HUDEP-2 (cell line): ENCODE data around the gene RPP21.

Experiments used
- DNase-seq, 76 experiments: peaks; one replicate each; lab custom pipeline; 2025; ENCODE audit not compliant: unreplicated experiment in 76 of 76; lab: John Stamatoyannopoulos, UW

RPP21 gene

DNA sequence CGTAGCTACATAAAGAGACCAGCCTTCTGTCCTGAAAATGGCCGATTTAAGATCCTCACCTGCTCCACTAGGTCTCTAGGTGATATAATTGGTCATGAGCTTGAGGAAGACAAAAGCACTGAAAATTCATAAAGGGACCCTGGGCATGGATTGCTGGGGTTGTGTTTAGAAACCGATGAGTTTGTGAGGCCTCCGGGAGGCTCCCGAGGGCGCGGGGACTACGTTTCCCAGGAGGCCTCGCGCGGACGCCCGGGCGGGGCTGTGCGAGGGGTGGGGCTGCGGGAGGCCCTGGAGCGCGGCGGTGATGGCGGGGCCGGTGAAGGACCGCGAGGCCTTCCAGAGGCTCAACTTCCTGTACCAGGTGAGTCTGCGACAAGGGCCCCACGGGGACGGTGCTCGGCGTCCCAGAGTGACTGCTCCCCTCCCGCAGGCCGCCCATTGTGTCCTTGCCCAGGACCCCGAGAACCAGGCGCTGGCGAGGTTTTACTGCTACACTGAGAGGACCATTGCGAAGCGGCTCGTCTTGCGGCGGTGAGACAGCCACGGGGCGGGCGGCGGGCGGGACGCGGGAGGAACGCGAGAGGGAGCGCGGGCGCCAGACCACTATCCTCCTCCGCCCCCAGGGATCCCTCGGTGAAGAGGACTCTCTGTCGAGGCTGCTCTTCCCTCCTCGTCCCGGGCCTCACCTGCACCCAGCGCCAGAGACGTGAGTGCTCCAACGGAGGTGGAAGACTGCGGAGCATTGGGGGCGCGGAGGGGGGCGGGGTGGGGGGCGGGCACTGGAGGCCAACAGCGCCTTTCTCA is at the start of gene RPP21:
Gene RPP21 (plus strand): TSS at position 289 of the 804 bp plus-strand sequence. CDS start 16 bp downstream, at position 305.
- DNase-seq, result peak in 74 of 76 experiments; percentile 24 to 89 (median 77)

DNA sequence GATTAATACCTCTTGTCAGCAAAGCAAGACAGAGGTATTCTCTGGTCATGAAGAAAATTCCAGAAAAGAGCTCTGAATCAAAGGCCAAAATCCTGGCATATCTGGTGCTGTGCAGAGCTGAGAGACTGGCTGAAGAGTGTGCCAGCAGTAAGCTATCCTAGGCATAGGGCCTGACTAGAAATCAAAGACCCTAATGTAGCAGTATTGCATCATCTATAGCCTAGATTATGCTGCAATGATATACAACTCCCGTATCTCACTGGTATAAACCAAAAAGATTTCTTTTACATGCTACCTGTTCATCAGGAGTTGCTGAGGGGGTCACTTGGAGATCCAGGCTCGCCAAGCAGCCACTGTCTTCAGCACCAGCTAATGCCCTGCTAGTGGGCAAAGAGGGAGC is 49.1 kb upstream of the RPP21 start:
- DNase-seq, result no peak

DNA sequence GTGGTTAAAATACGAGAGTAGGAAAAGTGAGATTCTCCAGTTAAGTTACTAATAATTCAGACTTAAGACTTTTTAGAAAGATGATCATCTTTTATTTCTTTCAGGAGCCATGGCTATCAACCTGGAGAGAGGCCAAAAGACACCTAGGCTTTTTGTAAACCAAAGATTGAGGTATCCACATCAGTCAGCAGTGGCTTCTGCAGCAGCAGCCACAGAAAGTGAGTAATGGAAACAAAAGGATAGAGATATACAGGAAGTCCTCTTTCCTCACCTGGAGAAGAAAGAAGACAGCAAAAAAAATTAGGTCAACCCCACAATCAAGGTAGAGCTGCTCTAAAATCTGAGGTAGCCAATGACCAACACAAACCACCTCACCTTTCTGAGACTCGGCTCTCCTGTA is 41.0 kb upstream of the RPP21 start:
- DNase-seq, result no peak

DNA sequence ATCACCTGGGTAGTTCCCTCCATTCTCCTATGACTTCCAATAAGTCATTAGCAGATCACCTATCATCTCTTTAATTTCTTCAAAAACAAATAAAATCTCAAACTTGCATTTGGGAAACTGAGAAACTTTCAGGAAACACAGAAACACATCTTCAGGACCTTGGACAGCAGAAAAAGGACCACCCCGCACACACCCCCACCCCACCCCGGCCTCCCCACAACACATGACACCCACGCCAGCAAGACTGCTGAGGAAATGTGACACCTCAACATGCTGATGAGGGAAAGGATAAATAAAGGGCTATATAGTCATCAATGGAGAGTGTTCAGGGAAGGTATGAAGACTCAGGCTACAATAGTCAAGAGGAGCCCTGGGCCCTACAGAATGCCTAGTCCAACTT is 33.9 kb upstream of the RPP21 start:
- DNase-seq, result no peak

DNA sequence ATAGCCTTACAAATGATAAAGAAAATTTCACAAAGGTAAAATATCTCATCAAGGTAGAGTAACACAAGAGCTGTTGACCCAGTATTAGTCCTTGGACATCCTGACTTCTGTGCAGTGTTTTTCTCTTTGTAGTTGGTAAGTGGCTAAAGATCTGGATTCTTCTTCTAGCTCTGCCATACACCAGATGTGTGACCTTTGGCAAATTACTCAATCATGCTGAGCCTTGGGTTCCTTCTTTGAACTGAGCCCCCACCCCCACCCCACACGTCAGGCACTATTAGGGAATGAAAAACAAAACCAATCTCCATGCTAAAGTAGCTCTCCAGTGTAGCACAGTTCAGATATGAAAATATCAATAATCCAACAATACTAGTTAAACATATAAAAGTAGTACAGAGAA is 33.3 kb upstream of the RPP21 start:
- DNase-seq, result no peak

DNA sequence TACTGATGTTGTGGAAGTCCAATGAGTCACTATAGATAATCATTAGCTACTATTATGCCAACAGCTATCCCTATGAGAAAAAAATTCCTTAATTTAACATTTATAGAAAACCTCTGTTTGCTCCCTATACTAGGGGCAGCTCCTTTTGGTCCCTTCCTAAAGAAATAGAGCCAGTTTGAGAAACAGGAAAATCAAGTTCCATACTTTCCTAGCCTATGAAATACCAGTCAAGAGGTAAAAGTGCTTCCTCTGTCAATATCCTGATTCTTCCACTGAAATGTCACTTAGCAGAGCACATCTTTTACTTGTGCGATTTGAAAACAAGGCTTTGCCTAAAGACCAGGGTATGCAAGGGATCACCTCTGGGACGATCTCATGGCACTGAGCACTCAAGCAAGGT is 32.7 kb upstream of the RPP21 start:
- DNase-seq, result no peak

DNA sequence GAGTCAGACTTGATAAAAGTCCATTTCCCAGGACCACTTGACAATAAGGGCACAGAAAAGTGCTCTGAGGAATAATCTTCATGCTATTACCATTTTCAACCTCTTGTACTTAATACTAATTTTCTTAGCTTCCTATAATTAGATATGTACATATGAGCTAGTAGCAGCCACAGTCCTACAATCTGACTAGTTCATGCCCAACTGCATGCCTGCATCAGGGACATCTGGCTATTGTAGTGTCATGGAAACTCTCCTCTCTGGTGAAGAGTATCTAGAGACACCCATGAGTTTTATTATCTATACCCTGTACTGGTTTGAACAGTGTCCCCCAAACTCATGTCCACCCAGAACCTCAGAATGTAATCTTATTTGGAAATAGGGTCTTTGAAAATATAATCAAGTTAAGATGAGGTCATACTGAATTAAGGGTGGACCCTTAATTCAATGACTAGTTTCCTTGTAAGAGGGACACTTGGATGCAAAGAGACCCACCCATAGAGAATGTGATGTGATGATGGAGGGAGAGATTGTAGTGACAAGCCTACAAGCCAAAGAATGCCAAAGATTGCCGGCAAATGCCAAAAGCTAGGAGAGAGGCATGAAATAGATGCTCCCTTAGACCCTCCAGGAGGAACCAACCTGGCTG is 32.2 kb upstream of the RPP21 start:
- no peak for DNase-seq

DNA sequence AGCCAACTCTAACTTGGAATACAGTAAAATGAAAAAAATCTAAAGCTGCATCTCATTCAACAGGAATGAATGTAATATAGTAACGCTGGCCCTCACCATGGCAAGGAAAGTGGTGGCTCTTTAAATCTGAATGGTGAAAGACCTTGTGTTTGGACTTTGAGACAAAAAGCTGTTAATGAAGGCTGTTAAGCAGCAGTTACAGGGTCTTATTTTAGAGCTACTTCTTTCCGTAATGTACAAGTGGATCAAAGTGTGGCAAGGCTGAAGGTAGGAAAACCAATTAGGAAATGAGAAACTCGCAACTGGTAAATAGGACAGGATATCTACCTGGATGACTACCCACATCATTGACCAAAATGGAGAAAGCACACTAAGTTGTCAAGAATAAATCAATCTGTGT is 29.8 kb upstream of the RPP21 start:
- no peak for DNase-seq

DNA sequence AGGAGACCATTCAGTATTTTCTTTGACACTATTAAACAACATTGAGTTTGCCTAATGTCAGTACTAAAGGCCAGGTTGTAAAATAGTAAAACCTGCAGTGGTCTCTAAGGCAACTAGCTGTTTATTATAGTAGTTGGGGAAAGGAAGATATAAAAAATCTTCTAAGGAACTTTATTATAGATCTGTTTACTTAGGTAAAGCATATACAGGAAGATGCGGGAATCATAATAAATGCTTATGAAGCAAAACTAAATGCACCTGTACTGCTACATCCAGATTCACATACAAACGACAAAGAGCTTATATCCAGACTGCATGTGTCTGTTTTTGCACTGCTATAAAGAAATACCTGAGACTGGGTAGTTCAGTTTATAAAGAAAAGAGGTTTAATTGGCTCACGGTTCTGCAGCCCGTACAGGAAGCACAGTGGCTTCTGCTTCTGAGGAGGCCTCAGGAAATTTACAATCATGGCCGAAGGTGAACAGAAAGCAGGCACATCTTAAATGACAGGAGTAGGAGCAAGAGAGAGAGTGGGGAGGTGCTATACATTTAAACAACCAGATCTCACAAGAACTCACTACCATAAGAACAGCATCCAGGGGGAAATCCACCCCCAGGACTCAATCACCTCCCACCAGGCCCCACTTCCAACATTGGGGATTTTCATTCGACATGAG is 26.9 kb upstream of the RPP21 start:
- no peak for DNase-seq

DNA sequence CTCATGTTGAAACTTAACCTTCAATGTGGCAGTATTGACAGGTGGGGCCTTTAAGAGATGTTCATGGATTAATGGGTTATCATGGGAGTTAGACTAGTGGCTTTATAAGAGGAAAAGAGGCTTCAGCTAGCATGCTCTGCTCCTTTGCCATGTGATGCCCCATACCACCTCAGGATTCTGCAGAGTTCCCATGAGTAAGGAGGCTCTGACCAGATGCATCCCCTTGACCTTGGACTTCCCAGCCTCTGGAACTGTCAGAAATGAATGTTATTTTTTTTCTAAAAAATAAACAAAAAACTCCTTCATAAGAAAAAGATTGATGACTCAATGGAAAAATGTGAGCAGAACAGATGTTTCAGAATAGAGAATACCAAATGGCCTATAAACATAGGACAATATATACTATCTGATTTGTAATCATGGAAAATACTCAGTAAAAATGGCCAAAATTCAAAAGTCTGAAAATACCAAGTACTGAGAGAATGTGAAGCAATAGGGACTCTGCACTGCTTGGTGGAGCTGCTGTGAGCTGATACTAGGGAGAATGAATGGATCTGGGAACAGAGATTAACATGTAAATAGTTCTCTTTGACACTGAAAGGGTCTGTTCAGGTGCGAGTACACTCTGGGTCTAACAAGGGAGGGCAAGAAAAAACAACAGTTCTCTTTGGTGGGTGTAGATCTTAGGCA is 25.7 kb upstream of the RPP21 start:
- DNase-seq, result no peak

DNA sequence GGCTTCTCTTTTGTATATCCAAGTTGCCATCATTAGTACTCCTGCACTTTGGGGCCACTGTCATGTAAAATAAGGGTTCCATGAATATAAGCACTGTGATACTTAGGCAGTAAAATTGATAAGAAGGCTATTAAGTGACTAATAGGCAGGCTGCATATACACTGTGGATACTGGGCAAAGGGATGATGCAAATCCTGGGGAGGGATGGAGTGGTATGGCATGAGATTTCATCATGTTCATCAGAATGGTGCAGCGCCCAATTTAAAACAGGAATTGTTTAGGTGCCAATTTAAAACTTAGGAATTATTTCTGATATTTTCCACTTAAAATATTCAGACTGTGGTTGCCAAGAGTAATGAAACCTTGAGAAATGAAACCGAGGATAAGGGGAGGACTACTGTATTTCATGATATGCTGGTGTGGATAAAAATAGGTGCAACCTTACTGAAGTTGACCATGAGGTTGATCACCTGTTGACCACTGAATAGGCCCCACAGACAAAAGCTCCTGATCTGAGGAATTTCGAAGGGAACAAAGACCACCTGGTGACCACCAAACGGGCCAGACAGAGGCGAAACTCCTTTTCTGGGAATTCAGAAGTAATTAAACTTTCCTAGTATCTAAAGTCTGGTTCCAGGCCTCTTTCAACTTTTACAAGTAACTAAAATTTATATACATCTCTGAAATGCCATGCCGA is 23.1 kb upstream of the RPP21 start:
- DNase-seq, result no peak

DNA sequence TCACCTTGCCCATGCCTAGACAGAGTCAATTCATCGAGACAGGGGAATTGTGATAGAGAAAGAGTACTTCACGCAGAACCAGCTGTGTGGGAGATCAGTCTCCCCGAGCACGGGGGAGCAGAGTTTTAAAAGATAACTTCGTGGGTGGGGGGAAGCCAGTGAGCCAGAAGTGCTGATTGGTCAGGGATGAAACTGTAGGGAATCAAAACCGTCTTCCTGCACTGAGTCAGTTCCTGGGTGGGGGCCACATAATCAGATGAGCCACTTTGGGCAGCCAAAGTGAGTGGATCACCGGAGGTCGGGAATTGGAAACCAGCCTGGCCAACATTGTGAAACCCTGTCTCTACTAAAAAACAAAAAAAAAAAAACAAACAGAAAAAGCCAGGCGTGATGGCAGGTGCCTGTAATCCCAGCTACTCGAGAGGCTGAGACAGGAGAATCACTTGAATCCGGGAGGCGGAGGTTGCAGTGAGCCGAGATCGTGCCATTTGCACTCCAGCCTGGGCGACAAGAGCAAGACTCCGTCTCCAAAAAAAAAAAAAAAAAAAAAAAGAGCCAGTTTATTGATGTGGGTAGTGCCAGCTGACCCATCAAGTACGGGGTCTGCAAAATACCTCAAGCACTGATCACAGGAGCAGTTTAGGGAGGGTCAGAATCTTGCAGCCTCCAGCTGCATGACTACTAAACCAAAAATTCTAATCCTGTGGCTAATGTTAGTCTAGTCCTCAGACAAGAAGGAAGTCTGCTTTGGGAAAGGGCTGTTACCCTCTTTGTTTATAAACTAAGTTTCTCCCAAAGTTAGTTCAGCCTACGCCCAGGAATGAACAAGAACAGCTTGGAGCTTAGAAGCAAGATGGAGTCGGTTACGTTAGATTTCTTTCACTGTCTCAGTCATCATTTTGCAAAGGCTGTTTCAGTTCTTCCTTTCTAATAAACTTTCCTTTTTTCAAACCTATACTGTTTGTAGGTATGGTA is 22.1 kb upstream of the RPP21 start:
- DNase-seq, result peak in 11 of 76 experiments; percentile 13 to 39 (median 26)

DNA sequence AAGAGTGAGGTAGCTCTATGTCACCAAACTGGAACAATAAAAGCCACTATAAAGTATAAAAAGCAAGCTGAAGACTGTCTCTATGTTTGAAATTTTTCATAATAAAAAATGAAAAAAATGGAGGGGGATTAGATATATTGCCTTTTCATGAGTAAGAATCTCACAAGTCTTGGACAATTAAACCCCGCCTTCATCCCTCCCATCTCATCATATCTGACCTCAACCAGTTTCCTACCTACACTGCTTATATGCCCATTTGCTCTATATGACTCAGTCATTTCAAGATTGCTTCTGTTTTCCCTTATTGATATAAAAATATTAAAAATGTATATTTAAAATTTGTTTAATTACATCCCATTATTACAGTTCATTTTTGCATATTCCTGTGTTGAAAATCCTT is 21.1 kb upstream of the RPP21 start:
- peak in 17 of 76 experiments; percentile 5 to 55 (median 22) for DNase-seq

DNA sequence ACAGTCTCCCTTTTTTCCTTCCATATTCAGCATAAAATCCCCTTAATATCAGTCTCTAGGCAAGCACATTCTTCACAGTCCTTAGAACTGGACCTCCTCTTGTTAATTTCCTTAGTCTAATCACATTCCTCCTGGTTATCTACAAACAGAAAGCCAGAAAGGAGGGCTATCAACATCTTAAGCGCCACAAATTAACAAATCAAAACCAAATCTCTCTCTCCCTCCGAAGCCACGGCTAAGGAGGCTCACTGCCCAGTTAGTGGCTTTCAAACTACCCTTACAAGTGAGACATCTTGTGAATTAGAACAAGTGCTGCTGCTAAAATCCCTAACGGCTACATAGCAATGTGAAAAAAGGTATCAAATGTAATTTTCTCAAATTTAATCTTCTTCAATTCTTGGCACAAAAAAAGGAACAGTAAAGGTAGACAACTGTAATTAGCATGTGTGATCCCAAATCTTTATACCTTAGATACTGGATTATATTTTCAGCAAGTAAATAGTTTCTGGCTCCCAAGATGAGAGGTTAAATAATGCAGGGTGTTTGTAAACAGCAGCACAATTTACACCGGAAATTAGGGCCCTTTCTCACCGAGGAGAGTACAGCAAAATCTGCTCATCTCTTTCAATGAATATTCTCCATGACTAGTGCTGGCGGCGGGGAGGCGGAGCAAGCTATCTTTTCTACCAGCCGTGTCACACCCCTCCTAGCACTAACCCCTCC is 19.6 kb upstream of the RPP21 start:
- DNase-seq, result peak in 52 of 76 experiments; percentile 19 to 84 (median 71)

DNA sequence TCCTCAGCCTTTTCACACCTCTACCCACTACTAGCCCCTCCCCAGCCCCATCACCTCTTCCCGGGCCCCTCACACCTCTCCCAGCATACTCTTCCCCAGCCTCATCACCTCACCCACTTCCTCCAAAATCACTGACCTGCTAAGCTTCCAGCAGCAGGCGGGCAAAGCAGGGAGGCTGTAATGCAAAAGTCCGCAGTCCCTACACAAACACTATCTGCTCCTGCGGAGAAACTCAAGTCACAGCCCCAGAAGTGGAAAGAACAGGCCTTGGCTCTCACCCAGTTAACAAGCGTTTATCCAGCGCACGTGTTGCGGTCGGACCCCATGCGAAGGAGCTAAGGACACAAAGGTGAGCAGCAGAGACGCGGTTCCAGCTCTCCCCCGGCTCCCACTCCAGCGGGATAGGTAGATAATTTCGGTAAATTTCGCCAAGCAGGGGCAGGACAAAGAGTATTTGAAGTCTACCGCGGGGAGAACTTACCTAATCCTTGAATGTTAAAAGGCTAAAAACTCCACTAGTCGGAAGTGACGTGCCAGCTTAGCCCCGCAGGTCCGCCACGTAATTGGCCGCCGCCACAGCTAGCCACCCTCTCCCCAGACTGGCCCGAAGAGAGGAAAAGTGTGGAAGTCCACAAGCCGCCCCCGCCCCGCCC is 19.0 kb upstream of the RPP21 start:
- DNase-seq, result peak in 68 of 76 experiments; percentile 23 to 99 (median 69)

DNA sequence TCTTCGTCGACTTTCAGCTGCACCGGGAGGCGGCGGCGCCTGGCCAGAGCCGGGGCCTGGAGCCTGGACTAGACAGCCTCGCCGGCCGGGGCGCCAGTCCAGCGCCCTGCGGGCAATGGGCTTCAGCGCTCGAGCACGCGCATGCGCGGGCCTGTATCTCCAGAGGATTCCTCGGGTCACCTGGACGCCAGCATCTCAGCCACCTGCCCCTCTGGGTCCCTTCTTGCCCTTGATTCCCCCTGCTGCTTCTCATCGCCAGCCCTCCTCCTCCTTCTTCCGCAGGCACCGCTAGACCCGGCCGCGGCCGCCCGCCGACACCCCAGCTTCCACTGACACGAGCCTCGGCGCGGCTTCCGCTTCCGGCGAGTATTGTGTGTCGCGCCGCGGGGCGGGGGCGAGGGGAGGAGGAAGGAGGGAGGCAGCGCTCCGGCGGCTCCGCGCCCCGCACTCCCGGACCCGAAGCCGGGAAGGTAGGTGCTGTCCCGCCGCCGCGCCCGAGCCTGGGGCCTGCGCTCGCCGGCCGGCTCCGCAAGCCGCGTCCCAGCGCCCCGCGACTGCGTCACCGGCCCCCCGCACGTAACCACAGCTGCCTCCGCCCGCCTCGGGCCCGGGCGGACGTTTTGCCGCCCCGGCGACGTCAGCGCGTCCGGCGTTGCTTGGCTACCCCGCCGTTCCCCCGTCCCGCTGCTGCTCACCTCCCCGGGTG is 18.3 kb upstream of the RPP21 start, which contains the start of gene TRIM39:
Gene TRIM39 (plus strand): TSS at position 402 of the 706 bp plus-strand sequence. CDS start 2,391 bp downstream, outside the sequence.
- peak in 73 of 76 experiments; percentile 25 to 99 (median 76) for DNase-seq

DNA sequence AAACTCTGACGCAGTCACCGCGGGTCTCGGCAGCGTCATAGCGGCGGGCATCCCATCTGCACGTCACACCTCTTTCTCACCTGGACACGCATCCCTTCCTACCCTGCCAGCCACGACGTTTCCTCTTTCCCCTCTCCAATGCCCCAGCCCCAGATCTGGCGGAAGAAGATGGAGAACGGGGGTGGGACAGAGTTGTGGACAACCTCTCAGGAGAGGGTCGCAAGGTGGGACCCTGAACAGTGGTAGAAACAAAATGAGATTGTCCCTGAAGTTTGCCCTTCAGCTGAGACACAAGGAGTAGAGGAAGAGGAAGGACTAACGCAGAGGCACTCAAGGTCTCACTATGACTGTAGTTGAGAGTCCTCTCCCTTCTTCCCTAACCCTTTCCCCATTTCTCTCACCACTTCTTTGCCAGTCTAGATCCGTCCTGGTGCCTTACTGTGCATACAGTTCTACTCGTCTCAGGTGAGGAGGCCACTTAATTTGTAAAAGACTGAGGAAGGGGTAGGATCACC is 17.7 kb upstream of the RPP21 start:
- DNase-seq, result no peak
